Measurements from ENCODE around the gene PLXDC2. TPM values are rescaled to one million over a fixed set of nuclear protein-coding genes. Genes with fewer than 3 reads are reported as not detected.

PLXDC2 gene
- total and polyA plus RNA-seq, 2 experiments from 2014 or later, result 13.5 to 19.4 TPM

GRCh38 chr10:20298417-20298816 lies 482.2 kb downstream of the PLXDC2 start:
- Histone ChIP-seq H3K79me2 (replicated peaks; ENCODE audit: insufficient read depth) (no peaks in the 10 kb centered on the region), H3F3A (replicated peaks; ENCODE audit: low read depth) (no peaks in the 10 kb centered on the region), H3K4me1 (ENCODE audit: insufficient read depth) (no peaks in the 10 kb centered on the region), H3K27me3 (ENCODE audit: insufficient read depth) (no peaks in the 10 kb centered on the region), H2AFZ (no peak overlapping the region), H3K4me2 (no peak overlapping the region; the same call in 1 of the 2 replicates), H3K36me3 (ENCODE audit: insufficient read depth) (peaks cover 11% of the 10 kb centered on the region; the same call in 1 of the 2 replicates), H3K9me2 (ENCODE audit: insufficient read depth) (no peaks in the 10 kb centered on the region; the same call in 1 of the 2 replicates), H4K20me1 (replicated peaks; ENCODE audit: insufficient read depth) (no peaks in the 10 kb centered on the region), H3K4me3 (no peak overlapping the region), H3K27ac (ENCODE audit: low read depth) (no peak overlapping the region)
- Mint-ChIP-seq H3K9me3 (peaks cover 75% of the 10 kb centered on the region), H3K4me1 (peaks cover 5% of the 10 kb centered on the region; the same call in 2 of the 3 replicates), H3K27ac (no peak overlapping the region), H3K27me3 (ENCODE audit: insufficient read depth, low read depth, poor library complexity) (peaks cover 3% of the 10 kb centered on the region), H3K4me3 (no peak overlapping the region), H3K36me3 (ENCODE audit: low read depth) (peaks cover 72% of the 10 kb centered on the region)
- no peak for ATAC-seq
- TF ChIP-seq ZNF114 (CRISPR knock-in tag; IDR thresholded peaks at IDR 0.05) (no peak), REST (IDR thresholded peaks at IDR 0.05; ENCODE audit: unreplicated experiment) (no peak), EZH2phosphoT487 (IDR thresholded peaks at IDR 0.05; ENCODE audit: unreplicated experiment) (no peak), EZH2 (IDR thresholded peaks at IDR 0.05; ENCODE audit: low read depth, unreplicated experiment) (no peak), CREB1 (CRISPR knock-in tag; IDR thresholded peaks at IDR 0.05; ENCODE audit: low read depth) (no peak), NANOG (IDR thresholded peaks at IDR 0.05; ENCODE audit: borderline replicate concordance) (no peak), ZNF462 (CRISPR knock-in tag; IDR thresholded peaks at IDR 0.05) (no peak), POLR2AphosphoS5 (IDR thresholded peaks at IDR 0.05; ENCODE audit: low read depth) (no peak), JUNB (IDR thresholded peaks at IDR 0.05; ENCODE audit: unreplicated experiment) (no peak), STAT1 (IDR thresholded peaks at IDR 0.05; ENCODE audit: unreplicated experiment) (no peak), ZNF331 (CRISPR knock-in tag; IDR thresholded peaks at IDR 0.05; ENCODE audit: low read depth) (no peak)
- TF ChIP-seq, protein P1, sequence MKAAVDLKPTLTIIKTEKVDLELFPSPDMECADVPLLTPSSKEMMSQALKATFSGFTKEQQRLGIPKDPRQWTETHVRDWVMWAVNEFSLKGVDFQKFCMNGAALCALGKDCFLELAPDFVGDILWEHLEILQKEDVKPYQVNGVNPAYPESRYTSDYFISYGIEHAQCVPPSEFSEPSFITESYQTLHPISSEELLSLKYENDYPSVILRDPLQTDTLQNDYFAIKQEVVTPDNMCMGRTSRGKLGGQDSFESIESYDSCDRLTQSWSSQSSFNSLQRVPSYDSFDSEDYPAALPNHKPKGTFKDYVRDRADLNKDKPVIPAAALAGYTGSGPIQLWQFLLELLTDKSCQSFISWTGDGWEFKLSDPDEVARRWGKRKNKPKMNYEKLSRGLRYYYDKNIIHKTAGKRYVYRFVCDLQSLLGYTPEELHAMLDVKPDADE (IDR thresholded peaks at IDR 0.05), result no peak
- TF ChIP-seq, protein P2, sequence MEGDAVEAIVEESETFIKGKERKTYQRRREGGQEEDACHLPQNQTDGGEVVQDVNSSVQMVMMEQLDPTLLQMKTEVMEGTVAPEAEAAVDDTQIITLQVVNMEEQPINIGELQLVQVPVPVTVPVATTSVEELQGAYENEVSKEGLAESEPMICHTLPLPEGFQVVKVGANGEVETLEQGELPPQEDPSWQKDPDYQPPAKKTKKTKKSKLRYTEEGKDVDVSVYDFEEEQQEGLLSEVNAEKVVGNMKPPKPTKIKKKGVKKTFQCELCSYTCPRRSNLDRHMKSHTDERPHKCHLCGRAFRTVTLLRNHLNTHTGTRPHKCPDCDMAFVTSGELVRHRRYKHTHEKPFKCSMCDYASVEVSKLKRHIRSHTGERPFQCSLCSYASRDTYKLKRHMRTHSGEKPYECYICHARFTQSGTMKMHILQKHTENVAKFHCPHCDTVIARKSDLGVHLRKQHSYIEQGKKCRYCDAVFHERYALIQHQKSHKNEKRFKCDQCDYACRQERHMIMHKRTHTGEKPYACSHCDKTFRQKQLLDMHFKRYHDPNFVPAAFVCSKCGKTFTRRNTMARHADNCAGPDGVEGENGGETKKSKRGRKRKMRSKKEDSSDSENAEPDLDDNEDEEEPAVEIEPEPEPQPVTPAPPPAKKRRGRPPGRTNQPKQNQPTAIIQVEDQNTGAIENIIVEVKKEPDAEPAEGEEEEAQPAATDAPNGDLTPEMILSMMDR (conservative IDR thresholded peaks at IDR 0.05; ENCODE audit: low read depth in 2 of 2), result no peak
- no peak for DNase-seq (ENCODE audit: low spot score)
